ENCODE results near the gene USP1.

Gene USP1

GRCh38 chr1:62436466-62437272 is at the start of gene USP1:
USP1 (plus strand) TSS chr1:62437049; CDS start chr1:62439868, 2,819 bp downstream.
- peak; percentile 98 for DNase-seq (ENCODE audit: low spot score)

GRCh38 chr1:62389531-62389930 is 47.3 kb upstream of the USP1 start:
- no peak for DNase-seq (ENCODE audit: low spot score)

GRCh38 chr1:62390071-62390470 is 46.8 kb upstream of the USP1 start:
- no peak for DNase-seq (ENCODE audit: low spot score)

- DNase-seq (ENCODE audit: low spot score), result no peak
These were observed 45.4 kb upstream of the USP1 start for GRCh38 chr1:62391369-62391971.

- no peak for DNase-seq (ENCODE audit: low spot score)
These were observed 43.9 kb upstream of the USP1 start for GRCh38 chr1:62392951-62393350.

- no peak for DNase-seq (ENCODE audit: low spot score)
These were observed 42.2 kb upstream of the USP1 start for GRCh38 chr1:62394646-62395045.

- DNase-seq (ENCODE audit: low spot score), result peak; percentile 52
These were observed 41.6 kb upstream of the USP1 start for GRCh38 chr1:62395291-62395690.

- DNase-seq (ENCODE audit: low spot score), result no peak
These were observed 40.0 kb upstream of the USP1 start for GRCh38 chr1:62396871-62397270.

GRCh38 chr1:62397301-62397700 is 39.5 kb upstream of the USP1 start:
- no peak for DNase-seq (ENCODE audit: low spot score)

GRCh38 chr1:62398377-62398776 is 38.5 kb upstream of the USP1 start:
- DNase-seq (ENCODE audit: low spot score), result no peak

GRCh38 chr1:62401034-62401760 is 35.7 kb upstream of the USP1 start:
- DNase-seq (ENCODE audit: low spot score), result no peak

GRCh38 chr1:62405247-62405646 is 31.6 kb upstream of the USP1 start:
- DNase-seq (ENCODE audit: low spot score), result no peak

- no peak for DNase-seq (ENCODE audit: low spot score)
These were observed 30.3 kb upstream of the USP1 start for GRCh38 chr1:62406576-62406975.

GRCh38 chr1:62407398-62408009 is 29.3 kb upstream of the USP1 start:
- peak; percentile 69 for DNase-seq (ENCODE audit: low spot score)

GRCh38 chr1:62415687-62416086 is 21.2 kb upstream of the USP1 start:
- no peak for DNase-seq (ENCODE audit: low spot score)

- DNase-seq (ENCODE audit: low spot score), result no peak
These were observed 19.4 kb upstream of the USP1 start for GRCh38 chr1:62417351-62417999.

- DNase-seq (ENCODE audit: low spot score), result no peak
These were observed 16.6 kb upstream of the USP1 start for GRCh38 chr1:62420214-62420613.

- DNase-seq (ENCODE audit: low spot score), result no peak
These were observed 13.1 kb upstream of the USP1 start for GRCh38 chr1:62423580-62424242.

GRCh38 chr1:62424411-62424810 is 12.4 kb upstream of the USP1 start:
- no peak for DNase-seq (ENCODE audit: low spot score)

- no peak for DNase-seq (ENCODE audit: low spot score)
These were observed 11.8 kb upstream of the USP1 start for GRCh38 chr1:62425041-62425440.

- no peak for DNase-seq (ENCODE audit: low spot score)
These were observed 10.6 kb upstream of the USP1 start for GRCh38 chr1:62426237-62426636.
